Measurements from ENCODE around the gene SMYD3. TPM values are rescaled to one million over a fixed set of nuclear protein-coding genes. Genes with fewer than 3 reads are reported as not detected.
A peak's percentile ranks its signal among the peaks of the same experiment; 100 is the strongest.

The SMYD3 gene
- total and polyA plus RNA-seq, 9 of the 15 experiments (the other 6 are each of a cell fraction or from before 2014, with no cell fraction given): 128 to 440 (median 197) TPM

DNA sequence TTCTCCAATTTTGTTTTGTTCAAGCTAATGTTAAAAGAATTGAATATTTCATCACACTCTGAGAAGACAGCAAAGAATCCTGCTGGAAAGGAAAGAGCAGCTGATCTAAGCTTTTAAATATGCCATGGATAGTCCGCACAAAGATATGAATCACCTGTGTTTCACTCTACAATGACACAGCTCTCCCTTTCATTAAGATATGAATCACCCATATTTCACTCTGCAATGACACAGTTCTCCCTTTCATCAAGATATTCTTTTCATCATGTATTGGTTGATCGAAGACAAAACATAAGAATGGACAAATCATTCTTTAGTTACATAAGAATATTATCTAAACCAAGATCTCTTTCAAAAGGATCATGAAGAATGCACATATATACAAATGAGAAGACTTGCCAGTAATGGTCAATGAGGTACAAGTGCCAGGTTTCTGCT is 367.3 kb downstream of the SMYD3 start (continued):
- TF ChIP-seq, protein P1, sequence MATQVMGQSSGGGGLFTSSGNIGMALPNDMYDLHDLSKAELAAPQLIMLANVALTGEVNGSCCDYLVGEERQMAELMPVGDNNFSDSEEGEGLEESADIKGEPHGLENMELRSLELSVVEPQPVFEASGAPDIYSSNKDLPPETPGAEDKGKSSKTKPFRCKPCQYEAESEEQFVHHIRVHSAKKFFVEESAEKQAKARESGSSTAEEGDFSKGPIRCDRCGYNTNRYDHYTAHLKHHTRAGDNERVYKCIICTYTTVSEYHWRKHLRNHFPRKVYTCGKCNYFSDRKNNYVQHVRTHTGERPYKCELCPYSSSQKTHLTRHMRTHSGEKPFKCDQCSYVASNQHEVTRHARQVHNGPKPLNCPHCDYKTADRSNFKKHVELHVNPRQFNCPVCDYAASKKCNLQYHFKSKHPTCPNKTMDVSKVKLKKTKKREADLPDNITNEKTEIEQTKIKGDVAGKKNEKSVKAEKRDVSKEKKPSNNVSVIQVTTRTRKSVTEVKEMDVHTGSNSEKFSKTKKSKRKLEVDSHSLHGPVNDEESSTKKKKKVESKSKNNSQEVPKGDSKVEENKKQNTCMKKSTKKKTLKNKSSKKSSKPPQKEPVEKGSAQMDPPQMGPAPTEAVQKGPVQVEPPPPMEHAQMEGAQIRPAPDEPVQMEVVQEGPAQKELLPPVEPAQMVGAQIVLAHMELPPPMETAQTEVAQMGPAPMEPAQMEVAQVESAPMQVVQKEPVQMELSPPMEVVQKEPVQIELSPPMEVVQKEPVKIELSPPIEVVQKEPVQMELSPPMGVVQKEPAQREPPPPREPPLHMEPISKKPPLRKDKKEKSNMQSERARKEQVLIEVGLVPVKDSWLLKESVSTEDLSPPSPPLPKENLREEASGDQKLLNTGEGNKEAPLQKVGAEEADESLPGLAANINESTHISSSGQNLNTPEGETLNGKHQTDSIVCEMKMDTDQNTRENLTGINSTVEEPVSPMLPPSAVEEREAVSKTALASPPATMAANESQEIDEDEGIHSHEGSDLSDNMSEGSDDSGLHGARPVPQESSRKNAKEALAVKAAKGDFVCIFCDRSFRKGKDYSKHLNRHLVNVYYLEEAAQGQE (IDR thresholded peaks at IDR 0.05; ENCODE audit: borderline replicate concordance): no peak
- TF ChIP-seq, protein P1 (CRISPR knock-in tag; IDR thresholded peaks at IDR 0.05; ENCODE audit: low read depth): no peak
- peak; percentile 42 to 80; a peak in 3 of 4 replicates for TF ChIP-seq TRIM24 (IDR thresholded peaks at IDR 0.05)
- 0 out of 2 replicates have a peak, but pooled peaks have one; percentile 24 for TF ChIP-seq GTF2E2 (tag; IDR thresholded peaks at IDR 0.05)
- no peak for TF ChIP-seq SLC30A9 (CRISPR knock-in tag; IDR thresholded peaks at IDR 0.05)
- TF ChIP-seq ZNF76 (CRISPR knock-in tag; IDR thresholded peaks at IDR 0.05; ENCODE audit: borderline replicate concordance): no peak
- TF ChIP-seq HNRNPK (IDR thresholded peaks at IDR 0.05; ENCODE audit: low read depth, low read length, poor library complexity, severe bottlenecking): no peak
- TF ChIP-seq CEBPB (tag; IDR thresholded peaks at IDR 0.05): peak; percentile 45; the same call in 1 of the 2 replicates
- TF ChIP-seq, protein P2, sequence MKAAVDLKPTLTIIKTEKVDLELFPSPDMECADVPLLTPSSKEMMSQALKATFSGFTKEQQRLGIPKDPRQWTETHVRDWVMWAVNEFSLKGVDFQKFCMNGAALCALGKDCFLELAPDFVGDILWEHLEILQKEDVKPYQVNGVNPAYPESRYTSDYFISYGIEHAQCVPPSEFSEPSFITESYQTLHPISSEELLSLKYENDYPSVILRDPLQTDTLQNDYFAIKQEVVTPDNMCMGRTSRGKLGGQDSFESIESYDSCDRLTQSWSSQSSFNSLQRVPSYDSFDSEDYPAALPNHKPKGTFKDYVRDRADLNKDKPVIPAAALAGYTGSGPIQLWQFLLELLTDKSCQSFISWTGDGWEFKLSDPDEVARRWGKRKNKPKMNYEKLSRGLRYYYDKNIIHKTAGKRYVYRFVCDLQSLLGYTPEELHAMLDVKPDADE (conservative IDR thresholded peaks at IDR 0.05; ENCODE audit: control insufficient read depth, low read depth, low read length): no peak
- TF ChIP-seq ZNF133 (CRISPR knock-in tag; IDR thresholded peaks at IDR 0.05): no peak
- TF ChIP-seq, protein P3, sequence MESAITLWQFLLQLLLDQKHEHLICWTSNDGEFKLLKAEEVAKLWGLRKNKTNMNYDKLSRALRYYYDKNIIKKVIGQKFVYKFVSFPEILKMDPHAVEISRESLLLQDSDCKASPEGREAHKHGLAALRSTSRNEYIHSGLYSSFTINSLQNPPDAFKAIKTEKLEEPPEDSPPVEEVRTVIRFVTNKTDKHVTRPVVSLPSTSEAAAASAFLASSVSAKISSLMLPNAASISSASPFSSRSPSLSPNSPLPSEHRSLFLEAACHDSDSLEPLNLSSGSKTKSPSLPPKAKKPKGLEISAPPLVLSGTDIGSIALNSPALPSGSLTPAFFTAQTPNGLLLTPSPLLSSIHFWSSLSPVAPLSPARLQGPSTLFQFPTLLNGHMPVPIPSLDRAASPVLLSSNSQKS (CRISPR knock-in tag; IDR thresholded peaks at IDR 0.05): no peak
- TF ChIP-seq, protein P4, sequence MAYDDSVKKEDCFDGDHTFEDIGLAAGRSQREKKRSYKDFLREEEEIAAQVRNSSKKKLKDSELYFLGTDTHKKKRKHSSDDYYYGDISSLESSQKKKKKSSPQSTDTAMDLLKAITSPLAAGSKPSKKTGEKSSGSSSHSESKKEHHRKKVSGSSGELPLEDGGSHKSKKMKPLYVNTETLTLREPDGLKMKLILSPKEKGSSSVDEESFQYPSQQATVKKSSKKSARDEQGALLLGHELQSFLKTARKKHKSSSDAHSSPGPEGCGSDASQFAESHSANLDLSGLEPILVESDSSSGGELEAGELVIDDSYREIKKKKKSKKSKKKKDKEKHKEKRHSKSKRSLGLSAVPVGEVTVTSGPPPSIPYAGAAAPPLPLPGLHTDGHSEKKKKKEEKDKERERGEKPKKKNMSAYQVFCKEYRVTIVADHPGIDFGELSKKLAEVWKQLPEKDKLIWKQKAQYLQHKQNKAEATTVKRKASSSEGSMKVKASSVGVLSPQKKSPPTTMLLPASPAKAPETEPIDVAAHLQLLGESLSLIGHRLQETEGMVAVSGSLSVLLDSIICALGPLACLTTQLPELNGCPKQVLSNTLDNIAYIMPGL (CRISPR knock-in tag; IDR thresholded peaks at IDR 0.05): no peak
- TF ChIP-seq, protein P5, sequence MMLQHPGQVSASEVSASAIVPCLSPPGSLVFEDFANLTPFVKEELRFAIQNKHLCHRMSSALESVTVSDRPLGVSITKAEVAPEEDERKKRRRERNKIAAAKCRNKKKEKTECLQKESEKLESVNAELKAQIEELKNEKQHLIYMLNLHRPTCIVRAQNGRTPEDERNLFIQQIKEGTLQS (IDR thresholded peaks at IDR 0.05): peak; percentile 91
- TF ChIP-seq, protein P5 (CRISPR knock-in tag; conservative IDR thresholded peaks at IDR 0.05): no peak
- TF ChIP-seq ZNF695 (CRISPR knock-in tag; IDR thresholded peaks at IDR 0.05): no peak
- peak in 1 of 2 experiments; percentile 55; a peak in 1 of 4 replicates for TF ChIP-seq ARNT (IDR thresholded peaks at IDR 0.05)

Measured in K562 (cell line).